ENCODE results near the gene B4GALNT1. TPM values are rescaled to one million over a fixed set of nuclear protein-coding genes. Genes with fewer than 3 reads are reported as not detected.

Gene B4GALNT1
- total and polyA plus RNA-seq, 10 of the 15 experiments (the other 5 are each of a cell fraction or from before 2014, with no cell fraction given), result 0.01 to 0.38 (median 0.14) TPM; not detected in 3

GRCh38 chr12:57622293-57623245 is 10.4 kb downstream of the B4GALNT1 start (continued):
- TF ChIP-seq CUX1 (IDR thresholded peaks at IDR 0.05; ENCODE audit: insufficient replicate concordance, low read depth, low read length), result no peak
- no peak for TF ChIP-seq MLLT1 (IDR thresholded peaks at IDR 0.05)
- TF ChIP-seq RELA (IDR thresholded peaks at IDR 0.05; ENCODE audit: borderline replicate concordance, partially characterized antibody), result no peak
- no peak for TF ChIP-seq KLF5 (IDR thresholded peaks at IDR 0.05; ENCODE audit: partially characterized antibody)
- no peak for TF ChIP-seq ASH2L (IDR thresholded peaks at IDR 0.05; ENCODE audit: borderline replicate concordance, low read depth)
- no peak for TF ChIP-seq SP1 (IDR thresholded peaks at IDR 0.05; ENCODE audit: low read depth, low read length)
- no peak for TF ChIP-seq RUNX3 (IDR thresholded peaks at IDR 0.05; ENCODE audit: low read length)
- TF ChIP-seq TARDBP (IDR thresholded peaks at IDR 0.05; ENCODE audit: borderline replicate concordance), result no peak
- TF ChIP-seq BACH1 (IDR thresholded peaks at IDR 0.05; ENCODE audit: borderline replicate concordance), result no peak
